GM12864 (cell line): ENCODE results near the gene HECW1.

Experiments
- DNase-seq: peaks from one replicate; pipeline ENCODE4 v3.0.0-alpha.2; 2011; ENCODE audit warnings: low read depth
- H3K4me3 ChIP-seq: 2 replicates; pipeline ENCODE4 v1.5.1; 2011; ENCODE audit warnings: mild to moderate bottlenecking, low read depth, low read length, control low read depth
- CTCF ChIP-seq: IDR thresholded peaks from 2 replicates; pipeline ENCODE4 v1.5.1; 2011; ENCODE audit warnings: low read depth, mild to moderate bottlenecking, moderate library complexity, low read length, control low read depth, inconsistent platforms; ENCODE audit errors: missing control alignments

HECW1 gene

GRCh38 chr7:43192806-43193460, 80.5 kb downstream of the HECW1 start:
- no peak overlapping the region for H3K4me3 ChIP-seq
- DNase-seq = no peak
- no peak for TF ChIP-seq CTCF

GRCh38 chr7:43193893-43194292, 81.4 kb downstream of the HECW1 start:
- no peak for TF ChIP-seq CTCF
- H3K4me3 ChIP-seq = no peak overlapping the region
- no peak for DNase-seq

GRCh38 chr7:43195256-43195655, 82.8 kb downstream of the HECW1 start:
- H3K4me3 ChIP-seq = no peak overlapping the region
- TF ChIP-seq CTCF = no peak
- DNase-seq = no peak

- DNase-seq = no peak
- no peak overlapping the region for H3K4me3 ChIP-seq
- TF ChIP-seq CTCF = no peak
Measured at GRCh38 chr7:43195768-43196167, 83.3 kb downstream of the HECW1 start.

GRCh38 chr7:43196379-43196778, 83.9 kb downstream of the HECW1 start:
- no peak for DNase-seq
- no peak for TF ChIP-seq CTCF

GRCh38 chr7:43198016-43198415, 85.6 kb downstream of the HECW1 start:
- TF ChIP-seq CTCF = no peak
- no peak overlapping the region for H3K4me3 ChIP-seq
- DNase-seq = no peak

More at GRCh38 chr7:43196379-43196778, 83.9 kb downstream of the HECW1 start:
- no peak overlapping the region for H3K4me3 ChIP-seq

GRCh38 chr7:43198599-43199090, 86.2 kb downstream of the HECW1 start:
- H3K4me3 ChIP-seq = no peak overlapping the region
- no peak for TF ChIP-seq CTCF
- DNase-seq = no peak
